SK-N-SH (cell line): ENCODE results near the gene SPINK6. TPM values are rescaled to one million over a fixed set of nuclear protein-coding genes. Genes with fewer than 3 reads are reported as not detected.

Experiments used
- CTCF ChIA-PET: fragments of 300-600, 350-600 bp; formaldehyde crosslinking; extraction: SDS; loops from one replicate; lab custom pipeline; 2021; lab: Yijun Ruan, JAX
- POLR2A ChIA-PET: fragments of 350-600 bp; sonication (Branson Sonifier 250); formaldehyde crosslinking; extraction: SDS; loops from one replicate; lab custom pipeline; 2020; ENCODE audit warnings: antibody characterized with exemption, inconsistent platforms; lab: Yijun Ruan, JAX
- DNase-seq: peaks from one replicate; pipeline ENCODE4 v3.0.0; 2012
- H2AFZ ChIP-seq: fragments of 200-600 bp; sonication (generic); 2 replicates; pipeline ENCODE4 v1.8.1; 2016; ENCODE audit warnings: antibody characterized with exemption, mild to moderate bottlenecking, low read depth
- H3F3A ChIP-seq: fragments of 200-600 bp; sonication (generic); replicated peaks from 2 replicates; pipeline ENCODE3; 2016; ENCODE audit warnings: antibody characterized with exemption, mild to moderate bottlenecking; ENCODE audit not compliant: insufficient read depth
- H3K27ac ChIP-seq, 2 experiments: fragments of 200-500 bp in 1 of 2; fragments of 200-600 bp in 1 of 2; sonication (Bioruptor generic) in 1 of 2; sonication (generic), shearing (Covaris generic) in 1 of 2; 2 replicates each; pipeline versions ENCODE4 v1.5.1 to v1.6.1; 2014 to 2016; ENCODE audit warnings: low read depth in 2 of 2, inconsistent platforms in 1 of 2, low read length in 1 of 2, mild to moderate bottlenecking in 1 of 2, mixed read lengths in 1 of 2
- H3K27me3 ChIP-seq: fragments of 200-600 bp; sonication (generic), shearing (Covaris generic); 2 replicates; pipeline ENCODE4 v1.6.1; 2016; ENCODE audit warnings: mixed run types; ENCODE audit not compliant: insufficient read depth
- H3K36me3 ChIP-seq, 2 experiments: fragments of 200-500 bp in 1 of 2; fragments of 200-600 bp in 1 of 2; sonication (Bioruptor generic) in 1 of 2; sonication (generic) in 1 of 2; replicated peaks in 1 of 2; 2 replicates each; pipeline versions ENCODE3 to v1.5.1; 2014 to 2016; ENCODE audit warnings: low read length in 1 of 2, mild to moderate bottlenecking in 1 of 2; ENCODE audit not compliant: insufficient read depth in 2 of 2, control insufficient read depth in 1 of 2
- H3K4me1 ChIP-seq, 2 experiments: fragments of 200-500 bp in 1 of 2; fragments of 200-600 bp in 1 of 2; sonication (Bioruptor generic) in 1 of 2; sonication (generic), shearing (Covaris generic) in 1 of 2; 2 replicates each; pipeline versions ENCODE4 v1.5.1 to v1.6.1; 2014 to 2016; ENCODE audit warnings: low read depth in 1 of 2, low read length in 1 of 2, mixed run types in 1 of 2; ENCODE audit not compliant: insufficient read depth in 2 of 2, control insufficient read depth in 1 of 2
- H3K4me2 ChIP-seq: fragments of 200-600 bp; sonication (generic), shearing (Covaris generic); 2 replicates; pipeline ENCODE4 v1.6.1; 2017; ENCODE audit warnings: mixed run types
- H3K4me3 ChIP-seq, 2 experiments: fragments of 200-500 bp in 1 of 2; fragments of 200-600 bp in 1 of 2; sonication (Bioruptor generic) in 1 of 2; sonication (generic), shearing (Covaris generic) in 1 of 2; 2 replicates each; pipeline versions ENCODE4 v1.5.1 to v1.8.1; 2014 to 2016; ENCODE audit warnings: low read depth in 2 of 2, inconsistent platforms in 1 of 2, low read length in 1 of 2, mild to moderate bottlenecking in 1 of 2, mixed read lengths in 1 of 2, moderate library complexity in 1 of 2
- H3K79me2 ChIP-seq: fragments of 200-600 bp; sonication (generic); 2 replicates; pipeline ENCODE4 v1.8.1; 2017; ENCODE audit warnings: mild to moderate bottlenecking; ENCODE audit not compliant: insufficient read depth
- H3K9ac ChIP-seq: fragments of 200-600 bp; sonication (generic); 2 replicates; pipeline ENCODE4 v1.6.1; 2017; ENCODE audit warnings: mixed run types
- H3K9me2 ChIP-seq: fragments of 200-600 bp; sonication (generic); 2 replicates; pipeline ENCODE4 v1.6.1; 2017; ENCODE audit warnings: mixed run types
- H3K9me3 ChIP-seq: fragments of 200-600 bp; sonication (generic); 2 replicates; pipeline ENCODE4 v1.6.1; 2017; ENCODE audit warnings: mixed run types, mild to moderate bottlenecking, moderate library complexity
- H4K20me1 ChIP-seq: fragments of 200-600 bp; sonication (generic); 2 replicates; pipeline ENCODE4 v1.6.1; 2017; ENCODE audit warnings: mild to moderate bottlenecking, mixed run types; ENCODE audit not compliant: insufficient read depth
- GABPA ChIP-seq: IDR thresholded peaks from 2 replicates; pipeline ENCODE4 v1.4.0; 2012; ENCODE audit warnings: low read depth, mild to moderate bottlenecking
- NRF1 ChIP-seq: IDR thresholded peaks from 2 replicates; pipeline ENCODE4 v1.6.1; 2012; ENCODE audit warnings: low read depth, mild to moderate bottlenecking, low read length
- RCOR1 ChIP-seq: fragments of 150-350 bp; IDR thresholded peaks from 2 replicates; pipeline ENCODE4 v1.6.1; 2017; ENCODE audit warnings: antibody characterized with exemption, low read length
- RXRA ChIP-seq: IDR thresholded peaks from 2 replicates; pipeline ENCODE4 v1.4.0; 2012; ENCODE audit warnings: low read depth, mild to moderate bottlenecking, borderline replicate concordance
- SMC3 ChIP-seq: IDR thresholded peaks from 2 replicates; pipeline ENCODE4 v1.6.1; 2012; ENCODE audit warnings: low read depth, low read length, improper control_type of control experiment
- TCF12 ChIP-seq: IDR thresholded peaks from 2 replicates; pipeline ENCODE4 v1.4.0; 2012
- TEAD4 ChIP-seq: IDR thresholded peaks from 2 replicates; pipeline ENCODE4 v1.4.0; 2012; ENCODE audit warnings: mild to moderate bottlenecking, borderline replicate concordance; ENCODE audit not compliant: insufficient read depth
- WGBS: methylation state at CpG from one replicate; pipeline ENCODE4 v1.1.6; 2017; ENCODE audit warnings: low lambda C conversion rate; 5-methylcytosine and 5-hydroxymethylcytosine counted together
- polyA plus RNA-seq, 3 experiments: library from polyadenylated mRNA; depleted of rRNA; stranded (reverse); fragments of >200 nt; gene quantifications; 2 replicates each; pipeline ENCODE4 v1.2.3, GENCODE V29; 2012
- TF ChIP-seq, protein P1 (sequence below): fragments of 150-350 bp; IDR thresholded peaks from 2 replicates; pipeline ENCODE4 v1.6.1; 2016; ENCODE audit warnings: mild to moderate bottlenecking, low read depth, low read length
- TF ChIP-seq, protein P2 (sequence below): fragments of 200-600 bp; sonication (generic); IDR thresholded peaks from 2 replicates; pipeline ENCODE4 v1.6.1; 2017; ENCODE audit warnings: antibody characterized with exemption, mild to moderate bottlenecking, moderate library complexity
- TF ChIP-seq, protein P3 (sequence below): IDR thresholded peaks from 2 replicates; pipeline ENCODE4 v1.4.0; 2012; ENCODE audit warnings: low read depth, borderline replicate concordance
- TF ChIP-seq, protein P4 (sequence below): IDR thresholded peaks from 2 replicates; pipeline ENCODE4 v1.4.0; 2012; ENCODE audit warnings: low read depth, borderline replicate concordance
- TF ChIP-seq, protein P5 (sequence below): IDR thresholded peaks from 2 replicates; pipeline ENCODE4; 2012

SPINK6 gene
- polyA plus RNA-seq, 1 of the 3 experiments (the other 2 are of a cell fraction) = not detected

DNA sequence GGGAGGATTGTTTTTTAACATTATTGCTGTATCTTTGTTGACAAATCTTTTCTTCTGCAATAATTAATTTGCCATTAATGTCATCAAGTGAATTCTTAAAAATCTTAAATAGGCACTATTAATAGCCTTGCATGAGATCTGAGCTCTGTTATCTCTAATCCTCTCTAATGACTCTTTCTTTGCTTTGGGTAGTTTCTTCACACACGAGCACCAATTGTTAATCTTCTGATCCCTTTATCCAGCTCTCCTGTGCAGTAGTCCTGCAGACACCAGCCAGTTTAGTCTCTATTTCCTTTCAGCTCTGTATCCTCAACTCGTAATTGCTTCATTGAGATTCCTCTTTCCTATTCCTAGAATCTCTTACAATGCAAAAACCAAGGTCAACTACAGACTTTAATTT is 26.4 kb upstream of the SPINK6 start:
- Histone ChIP-seq H3K27me3 (no peaks in the 10 kb centered on the region), H3K4me1 (no peaks in the 10 kb centered on the region), H3K9me2 (no peaks in the 10 kb centered on the region), H3K4me2 (no peak overlapping the region), H3K9ac (no peak overlapping the region), H3F3A (no peaks in the 10 kb centered on the region), H3K9me3 (no peaks in the 10 kb centered on the region), H3K36me3 (no peaks in the 10 kb centered on the region), H3K79me2 (no peaks in the 10 kb centered on the region), H3K27ac (no peak overlapping the region), H4K20me1 (no peaks in the 10 kb centered on the region), H2AFZ (no peak overlapping the region), H3K4me3 (no peak overlapping the region)
- CTCF ChIA-PET = interaction anchor here (1.0 to 3.3 kb wide), 4 partner anchors 199 to 939 kb away, joined by 3 to 28 read pairs (median 6); no protein-coding TSS in a partner anchor
- 15% methylated on average over 2 of the region's 2 CpGs for WGBS
- POLR2A ChIA-PET = no interaction called here
- DNase-seq = no peak
- TF ChIP-seq RCOR1 = no peak
- TF ChIP-seq, protein P1, sequence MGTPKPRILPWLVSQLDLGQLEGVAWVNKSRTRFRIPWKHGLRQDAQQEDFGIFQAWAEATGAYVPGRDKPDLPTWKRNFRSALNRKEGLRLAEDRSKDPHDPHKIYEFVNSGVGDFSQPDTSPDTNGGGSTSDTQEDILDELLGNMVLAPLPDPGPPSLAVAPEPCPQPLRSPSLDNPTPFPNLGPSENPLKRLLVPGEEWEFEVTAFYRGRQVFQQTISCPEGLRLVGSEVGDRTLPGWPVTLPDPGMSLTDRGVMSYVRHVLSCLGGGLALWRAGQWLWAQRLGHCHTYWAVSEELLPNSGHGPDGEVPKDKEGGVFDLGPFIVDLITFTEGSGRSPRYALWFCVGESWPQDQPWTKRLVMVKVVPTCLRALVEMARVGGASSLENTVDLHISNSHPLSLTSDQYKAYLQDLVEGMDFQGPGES = no peak

DNA sequence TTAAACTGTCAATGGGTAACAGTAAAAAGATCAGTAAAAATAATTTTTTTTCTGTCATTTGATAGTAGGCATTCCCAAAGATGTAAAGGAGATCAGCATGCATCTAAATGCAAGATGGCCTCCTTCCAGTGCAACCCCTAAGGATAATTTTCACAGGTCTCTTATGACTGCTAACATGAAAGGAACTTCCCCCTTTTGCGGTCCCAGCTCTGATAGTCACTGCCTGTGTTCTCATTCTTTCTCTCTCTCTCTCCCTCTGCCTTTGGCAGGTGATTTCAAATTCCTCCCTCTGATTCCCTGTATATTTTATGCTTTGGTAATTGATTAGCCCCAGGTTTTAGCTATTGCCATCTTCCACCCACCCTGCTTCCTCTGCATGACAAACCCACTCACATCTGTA is 25.6 kb upstream of the SPINK6 start:
- 84% methylated on average over 1 of the region's 1 CpG for WGBS
- H4K20me1 ChIP-seq = no peaks in the 10 kb centered on the region
- no peak overlapping the region for H3K27ac ChIP-seq
- H3K4me3 ChIP-seq = no peak overlapping the region
- no peak overlapping the region for H3K9ac ChIP-seq
- no peaks in the 10 kb centered on the region for H3K9me3 ChIP-seq
- no peaks in the 10 kb centered on the region for H3K79me2 ChIP-seq
- H3K36me3 ChIP-seq = no peaks in the 10 kb centered on the region
- DNase-seq = no peak
- no peak overlapping the region for H2AFZ ChIP-seq
- ChIA-PET POLR2A (no interaction called here), CTCF (interaction anchor here (2.0 to 3.3 kb wide), 2 partner anchors 198 to 553 kb away, joined by 6 to 28 read pairs; no protein-coding TSS in a partner anchor)
- H3F3A ChIP-seq = no peaks in the 10 kb centered on the region
- no peaks in the 10 kb centered on the region for H3K27me3 ChIP-seq
- no peak overlapping the region for H3K4me2 ChIP-seq
- no peaks in the 10 kb centered on the region for H3K4me1 ChIP-seq
- TF ChIP-seq TCF12 (no peak), RXRA (no peak), GABPA (no peak)
- TF ChIP-seq, all 33 proteins: peak for 0
- H3K9me2 ChIP-seq = no peaks in the 10 kb centered on the region

DNA sequence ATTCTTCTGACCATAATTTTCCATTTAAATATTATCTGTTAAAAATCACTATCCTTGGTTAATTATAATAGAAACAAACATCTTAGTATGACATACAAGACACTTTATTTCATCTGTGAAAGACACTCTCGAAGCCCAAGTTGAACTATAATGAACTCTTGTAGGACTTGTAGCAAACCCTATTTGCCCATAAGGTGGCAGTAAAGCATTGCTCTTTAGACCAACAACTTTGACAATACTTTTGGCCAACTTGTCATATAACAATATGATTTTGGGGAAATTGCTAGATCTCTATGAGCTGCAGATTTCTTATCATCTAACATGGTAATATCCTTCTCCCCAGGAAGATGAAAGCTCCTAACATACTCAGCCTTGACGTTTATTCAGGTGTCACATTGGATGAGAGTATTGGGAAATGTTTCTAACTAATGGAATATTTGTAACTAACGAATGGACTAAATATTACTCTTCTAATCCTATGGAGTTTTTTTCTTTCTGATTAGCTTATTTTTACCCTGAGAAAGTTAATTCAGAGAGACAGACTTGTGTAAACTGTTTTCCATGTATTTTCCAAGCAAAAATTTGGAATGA is 23.5 kb upstream of the SPINK6 start:
- no peaks in the 10 kb centered on the region for H4K20me1 ChIP-seq
- no peaks in the 10 kb centered on the region for H3F3A ChIP-seq
- no peak overlapping the region for H3K4me2 ChIP-seq
- no peaks in the 10 kb centered on the region for H3K79me2 ChIP-seq
- no peak overlapping the region for H2AFZ ChIP-seq
- CTCF ChIA-PET = interaction anchor here (0.7 to 2.8 kb wide), 38 partner anchors 9 to 936 kb away, joined by 3 to 45 read pairs (median 4); partner anchors contain the start of gene SPINK14
- H3K9ac ChIP-seq = no peak overlapping the region
- no peaks in the 10 kb centered on the region for H3K36me3 ChIP-seq
- POLR2A ChIA-PET = no interaction called here
- H3K9me2 ChIP-seq = no peaks in the 10 kb centered on the region
- H3K27me3 ChIP-seq = no peaks in the 10 kb centered on the region
- no peak overlapping the region for H3K27ac ChIP-seq
- peak; percentile 12 for DNase-seq
- H3K9me3 ChIP-seq = no peaks in the 10 kb centered on the region
- H3K4me3 ChIP-seq = no peak overlapping the region
- no peaks in the 10 kb centered on the region for H3K4me1 ChIP-seq
- 33% methylated on average over 3 of the region's 3 CpGs for WGBS
- TF ChIP-seq TEAD4 (no peak), SMC3 (peak; percentile 60), RCOR1 (no peak), NRF1 (no peak)
- TF ChIP-seq, protein P2, sequence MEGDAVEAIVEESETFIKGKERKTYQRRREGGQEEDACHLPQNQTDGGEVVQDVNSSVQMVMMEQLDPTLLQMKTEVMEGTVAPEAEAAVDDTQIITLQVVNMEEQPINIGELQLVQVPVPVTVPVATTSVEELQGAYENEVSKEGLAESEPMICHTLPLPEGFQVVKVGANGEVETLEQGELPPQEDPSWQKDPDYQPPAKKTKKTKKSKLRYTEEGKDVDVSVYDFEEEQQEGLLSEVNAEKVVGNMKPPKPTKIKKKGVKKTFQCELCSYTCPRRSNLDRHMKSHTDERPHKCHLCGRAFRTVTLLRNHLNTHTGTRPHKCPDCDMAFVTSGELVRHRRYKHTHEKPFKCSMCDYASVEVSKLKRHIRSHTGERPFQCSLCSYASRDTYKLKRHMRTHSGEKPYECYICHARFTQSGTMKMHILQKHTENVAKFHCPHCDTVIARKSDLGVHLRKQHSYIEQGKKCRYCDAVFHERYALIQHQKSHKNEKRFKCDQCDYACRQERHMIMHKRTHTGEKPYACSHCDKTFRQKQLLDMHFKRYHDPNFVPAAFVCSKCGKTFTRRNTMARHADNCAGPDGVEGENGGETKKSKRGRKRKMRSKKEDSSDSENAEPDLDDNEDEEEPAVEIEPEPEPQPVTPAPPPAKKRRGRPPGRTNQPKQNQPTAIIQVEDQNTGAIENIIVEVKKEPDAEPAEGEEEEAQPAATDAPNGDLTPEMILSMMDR = peak; percentile 82
- TF ChIP-seq, protein P3, sequence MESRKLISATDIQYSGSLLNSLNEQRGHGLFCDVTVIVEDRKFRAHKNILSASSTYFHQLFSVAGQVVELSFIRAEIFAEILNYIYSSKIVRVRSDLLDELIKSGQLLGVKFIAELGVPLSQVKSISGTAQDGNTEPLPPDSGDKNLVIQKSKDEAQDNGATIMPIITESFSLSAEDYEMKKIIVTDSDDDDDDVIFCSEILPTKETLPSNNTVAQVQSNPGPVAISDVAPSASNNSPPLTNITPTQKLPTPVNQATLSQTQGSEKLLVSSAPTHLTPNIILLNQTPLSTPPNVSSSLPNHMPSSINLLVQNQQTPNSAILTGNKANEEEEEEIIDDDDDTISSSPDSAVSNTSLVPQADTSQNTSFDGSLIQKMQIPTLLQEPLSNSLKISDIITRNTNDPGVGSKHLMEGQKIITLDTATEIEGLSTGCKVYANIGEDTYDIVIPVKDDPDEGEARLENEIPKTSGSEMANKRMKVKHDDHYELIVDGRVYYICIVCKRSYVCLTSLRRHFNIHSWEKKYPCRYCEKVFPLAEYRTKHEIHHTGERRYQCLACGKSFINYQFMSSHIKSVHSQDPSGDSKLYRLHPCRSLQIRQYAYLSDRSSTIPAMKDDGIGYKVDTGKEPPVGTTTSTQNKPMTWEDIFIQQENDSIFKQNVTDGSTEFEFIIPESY = no peak
- TF ChIP-seq, protein P4, sequence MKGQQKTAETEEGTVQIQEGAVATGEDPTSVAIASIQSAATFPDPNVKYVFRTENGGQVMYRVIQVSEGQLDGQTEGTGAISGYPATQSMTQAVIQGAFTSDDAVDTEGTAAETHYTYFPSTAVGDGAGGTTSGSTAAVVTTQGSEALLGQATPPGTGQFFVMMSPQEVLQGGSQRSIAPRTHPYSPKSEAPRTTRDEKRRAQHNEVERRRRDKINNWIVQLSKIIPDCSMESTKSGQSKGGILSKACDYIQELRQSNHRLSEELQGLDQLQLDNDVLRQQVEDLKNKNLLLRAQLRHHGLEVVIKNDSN = no peak
- TF ChIP-seq, protein P5, sequence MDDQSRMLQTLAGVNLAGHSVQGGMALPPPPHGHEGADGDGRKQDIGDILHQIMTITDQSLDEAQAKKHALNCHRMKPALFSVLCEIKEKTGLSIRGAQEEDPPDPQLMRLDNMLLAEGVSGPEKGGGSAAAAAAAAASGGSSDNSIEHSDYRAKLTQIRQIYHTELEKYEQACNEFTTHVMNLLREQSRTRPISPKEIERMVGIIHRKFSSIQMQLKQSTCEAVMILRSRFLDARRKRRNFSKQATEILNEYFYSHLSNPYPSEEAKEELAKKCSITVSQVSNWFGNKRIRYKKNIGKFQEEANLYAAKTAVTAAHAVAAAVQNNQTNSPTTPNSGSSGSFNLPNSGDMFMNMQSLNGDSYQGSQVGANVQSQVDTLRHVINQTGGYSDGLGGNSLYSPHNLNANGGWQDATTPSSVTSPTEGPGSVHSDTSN = no peak
